Endodermal cell (in vitro differentiated cells): ENCODE measurements around the gene KITLG. TPM values are rescaled to one million over a fixed set of nuclear protein-coding genes. Genes with fewer than 3 reads are reported as not detected.

Experiments
- DNase-seq: peaks from one replicate; pipeline ENCODE4 v3.0.0-alpha.2; 2017
- H3K27ac ChIP-seq: 2 replicates; pipeline ENCODE4 v1.5.1; 2013; ENCODE audit warnings: mild to moderate bottlenecking, low read depth, low read length, moderate library complexity
- H3K27me3 ChIP-seq: 2 replicates; pipeline ENCODE4 v1.6.1; 2013; ENCODE audit warnings: mild to moderate bottlenecking, low read length, moderate library complexity; ENCODE audit not compliant: insufficient read depth, control insufficient read depth, poor library complexity, severe bottlenecking
- H3K36me3 ChIP-seq: 2 replicates; pipeline ENCODE4 v1.7.0; 2013; ENCODE audit warnings: mild to moderate bottlenecking, low read length, moderate library complexity; ENCODE audit not compliant: control insufficient read depth, insufficient read depth
- H3K4me1 ChIP-seq: one replicate; pipeline ENCODE4 v1.7.0; 2013; ENCODE audit warnings: low read length; ENCODE audit not compliant: control insufficient read depth, insufficient read depth
- H3K4me3 ChIP-seq: 2 replicates; pipeline ENCODE4 v1.5.1; 2013; ENCODE audit warnings: mild to moderate bottlenecking, low read length, moderate library complexity
- H3K9ac ChIP-seq: 2 replicates; pipeline ENCODE4 v1.6.1; 2013; ENCODE audit warnings: mild to moderate bottlenecking, low read length, moderate library complexity; ENCODE audit not compliant: poor library complexity, severe bottlenecking; ENCODE audit errors: extremely low read depth
- H3K9me3 ChIP-seq: 2 replicates; pipeline ENCODE4 v1.6.1; 2013; ENCODE audit warnings: mild to moderate bottlenecking, low read length, moderate library complexity; ENCODE audit not compliant: control insufficient read depth
- H3K27ac Mint-ChIP-seq: 2 replicates; pipeline ENCODE4 v1.8.0; 2020; ENCODE audit warnings: mixed read lengths
- H3K27me3 Mint-ChIP-seq: 2 replicates; pipeline ENCODE4 v1.8.0; 2021; ENCODE audit warnings: mild to moderate bottlenecking, mixed read lengths; ENCODE audit not compliant: insufficient read depth
- H3K36me3 Mint-ChIP-seq: 2 replicates; pipeline ENCODE4 v1.8.0; 2020; ENCODE audit warnings: low read depth, mixed read lengths
- H3K4me1 Mint-ChIP-seq: 2 replicates; pipeline ENCODE4 v1.8.0; 2020; ENCODE audit warnings: mixed read lengths
- H3K4me3 Mint-ChIP-seq: 2 replicates; pipeline ENCODE4 v1.8.0; 2020; ENCODE audit warnings: mild to moderate bottlenecking, moderate library complexity, mixed read lengths
- H3K9me3 Mint-ChIP-seq: 2 replicates; pipeline ENCODE4 v1.8.0; 2020; ENCODE audit warnings: mild to moderate bottlenecking, mixed read lengths
- WGBS, 2 experiments: methylation state at CpG; one replicate each; pipeline versions ENCODE4 v1.1.5 to v1.1.7; 2013; ENCODE audit warnings: missing lambda C conversion rate in 2 of 2, mixed read lengths in 1 of 2; ENCODE audit not compliant: insufficient coverage in 1 of 2, insufficient read length in 1 of 2; 5-methylcytosine and 5-hydroxymethylcytosine counted together
- total RNA-seq, 2 donors: library from RNA; stranded (reverse); fragmentation: NEBNext Ultra II Directional in 1 of 2; extraction: Animal tissue kit (Norgen Biotek cat#: 25700) in 1 of 2; gene quantifications; 2 replicates in 1 of 2; 3 replicates in 1 of 2; pipeline ENCODE4 v1.2.1, GENCODE V29; 2021
- TF ChIP-seq, protein P1 (sequence below): fragments of 200-600 bp; sonication (generic); conservative IDR thresholded peaks from 2 replicates; pipeline ENCODE4 v1.5.0; 2021; ENCODE audit warnings: antibody characterized with exemption, mild to moderate bottlenecking

KITLG gene
- total RNA-seq, 2 donors from 2014 or later = 7.0 to 14.3 TPM

DNA sequence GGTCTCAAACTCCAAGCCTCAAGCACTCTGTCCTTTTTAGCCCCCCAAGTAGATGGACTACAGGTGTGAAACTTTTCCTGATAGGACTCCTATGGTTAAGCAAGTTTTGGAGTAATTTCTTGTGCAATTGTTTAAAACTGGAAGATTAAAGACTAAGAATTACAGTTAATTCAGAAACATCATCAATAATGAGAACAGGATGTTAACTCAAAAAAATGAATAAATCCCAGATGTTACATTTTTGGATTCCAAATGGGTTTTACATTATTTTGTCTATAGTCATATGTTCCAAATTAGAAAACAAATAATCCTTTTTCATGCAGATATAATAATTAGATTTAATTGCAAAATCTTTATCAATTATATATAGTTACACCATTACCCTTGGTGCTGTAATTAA lies 24.4 kb upstream of the KITLG start:
- no peak for DNase-seq
- Histone ChIP-seq H3K4me1 (no peaks in the 10 kb centered on the region), H3K27ac (no peak overlapping the region), H3K4me3 (no peak overlapping the region), H3K9ac (no peak overlapping the region), H3K9me3 (no peaks in the 10 kb centered on the region), H3K36me3 (no peaks in the 10 kb centered on the region), H3K27me3 (no peaks in the 10 kb centered on the region)
- Mint-ChIP-seq H3K4me1 (no peaks in the 10 kb centered on the region), H3K27me3 (no peaks in the 10 kb centered on the region), H3K36me3 (no peaks in the 10 kb centered on the region), H3K27ac (no peak overlapping the region), H3K9me3 (peaks cover 26% of the 10 kb centered on the region), H3K4me3 (no peak overlapping the region)
- TF ChIP-seq, protein P1, sequence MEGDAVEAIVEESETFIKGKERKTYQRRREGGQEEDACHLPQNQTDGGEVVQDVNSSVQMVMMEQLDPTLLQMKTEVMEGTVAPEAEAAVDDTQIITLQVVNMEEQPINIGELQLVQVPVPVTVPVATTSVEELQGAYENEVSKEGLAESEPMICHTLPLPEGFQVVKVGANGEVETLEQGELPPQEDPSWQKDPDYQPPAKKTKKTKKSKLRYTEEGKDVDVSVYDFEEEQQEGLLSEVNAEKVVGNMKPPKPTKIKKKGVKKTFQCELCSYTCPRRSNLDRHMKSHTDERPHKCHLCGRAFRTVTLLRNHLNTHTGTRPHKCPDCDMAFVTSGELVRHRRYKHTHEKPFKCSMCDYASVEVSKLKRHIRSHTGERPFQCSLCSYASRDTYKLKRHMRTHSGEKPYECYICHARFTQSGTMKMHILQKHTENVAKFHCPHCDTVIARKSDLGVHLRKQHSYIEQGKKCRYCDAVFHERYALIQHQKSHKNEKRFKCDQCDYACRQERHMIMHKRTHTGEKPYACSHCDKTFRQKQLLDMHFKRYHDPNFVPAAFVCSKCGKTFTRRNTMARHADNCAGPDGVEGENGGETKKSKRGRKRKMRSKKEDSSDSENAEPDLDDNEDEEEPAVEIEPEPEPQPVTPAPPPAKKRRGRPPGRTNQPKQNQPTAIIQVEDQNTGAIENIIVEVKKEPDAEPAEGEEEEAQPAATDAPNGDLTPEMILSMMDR = no peak

DNA sequence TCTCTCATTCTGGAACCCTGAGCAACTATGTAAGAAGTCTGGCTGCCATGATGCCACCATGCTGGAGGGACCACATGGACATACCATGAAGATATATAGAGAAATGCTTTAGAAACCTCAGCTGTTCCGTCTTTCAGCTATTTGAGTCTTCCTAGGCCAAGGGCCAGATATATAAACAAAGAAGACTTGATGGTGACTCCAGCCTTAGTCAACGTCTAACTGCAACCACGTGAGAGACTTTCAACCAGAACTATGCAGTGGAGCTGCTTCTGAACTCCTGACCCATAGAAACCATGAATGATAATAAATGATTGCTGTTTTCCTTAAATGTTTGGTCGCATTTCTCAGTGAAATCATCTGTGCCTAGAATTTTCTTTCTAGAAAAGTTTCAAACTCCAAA lies 20.0 kb upstream of the KITLG start:
- H3K4me3 Mint-ChIP-seq = no peak overlapping the region
- H3K27me3 Mint-ChIP-seq = no peaks in the 10 kb centered on the region
- Histone ChIP-seq H3K9me3 (no peaks in the 10 kb centered on the region), H3K36me3 (no peaks in the 10 kb centered on the region), H3K4me1 (no peaks in the 10 kb centered on the region), H3K9ac (no peak overlapping the region), H3K27me3 (no peaks in the 10 kb centered on the region), H3K27ac (no peak overlapping the region), H3K4me3 (no peak overlapping the region)
- 90 to 100% methylated on average over 2 to 4 of the region's 4 CpGs for WGBS, 2 experiments
- no peak for DNase-seq
- H3K36me3 Mint-ChIP-seq = no peaks in the 10 kb centered on the region
- TF ChIP-seq, protein P1 = no peak
- H3K4me1 Mint-ChIP-seq = peaks cover 1% of the 10 kb centered on the region
- H3K27ac Mint-ChIP-seq = no peak overlapping the region
- no peaks in the 10 kb centered on the region for H3K9me3 Mint-ChIP-seq

DNA sequence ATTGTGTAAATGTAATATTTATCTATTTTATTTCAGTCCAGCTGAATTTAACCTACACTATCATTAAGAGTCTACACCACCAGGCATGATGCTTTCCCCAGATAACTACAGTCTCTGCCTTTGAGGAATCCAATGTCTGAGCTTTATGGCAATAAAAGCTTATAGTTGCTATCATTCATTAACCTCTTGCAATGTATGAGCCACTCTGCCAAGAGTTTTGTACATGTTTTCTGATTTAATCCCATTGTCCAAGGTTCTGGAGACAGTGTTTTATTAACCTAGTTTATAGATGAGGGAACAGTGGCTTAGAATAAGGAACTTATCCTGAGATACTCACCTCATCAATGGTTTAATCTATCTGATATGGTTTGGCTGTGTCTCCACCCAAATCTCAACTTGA lies 17.1 kb upstream of the KITLG start:
- H3K9me3 Mint-ChIP-seq = no peaks in the 10 kb centered on the region
- Histone ChIP-seq H3K9ac (no peak overlapping the region), H3K9me3 (no peaks in the 10 kb centered on the region), H3K27me3 (no peaks in the 10 kb centered on the region), H3K4me1 (no peaks in the 10 kb centered on the region), H3K27ac (no peak overlapping the region), H3K36me3 (no peaks in the 10 kb centered on the region), H3K4me3 (no peak overlapping the region)
- H3K27ac Mint-ChIP-seq = no peak overlapping the region
- DNase-seq = no peak
- no peak overlapping the region for H3K4me3 Mint-ChIP-seq
- H3K4me1 Mint-ChIP-seq = peaks cover 1% of the 10 kb centered on the region
- H3K27me3 Mint-ChIP-seq = no peaks in the 10 kb centered on the region
- TF ChIP-seq, protein P1 = no peak
- no peaks in the 10 kb centered on the region for H3K36me3 Mint-ChIP-seq
